Renal cortical epithelial cell (primary cell): ENCODE data around the gene SH3RF2. TPM values are rescaled to one million over a fixed set of nuclear protein-coding genes. Genes with fewer than 3 reads are reported as not detected.
A peak's percentile ranks its signal among the peaks of the same experiment; 100 is the strongest.
"Not testable (repeated sequence)": the region's sequence is repeated elsewhere in the genome, so short reads cannot be mapped to it uniquely, and the experiment has no call there.

Source experiments
- DNase-seq: peaks from one replicate; pipeline ENCODE4 v3.0.0-alpha.2; 2011; ENCODE audit warnings: low read depth
- total RNA-seq: library from RNA; depleted of rRNA; stranded (reverse); fragments of >200 nt; gene quantifications from 2 replicates; pipeline ENCODE4 v1.2.3, GENCODE V29; 2014

SH3RF2 gene
- total RNA-seq, 1 donor from 2014 or later, result 8.1 TPM

GRCh38 chr5:145949474-145949873 lies 13.1 kb downstream of the SH3RF2 start:
- DNase-seq, result no peak

- no peak for DNase-seq
Observed at GRCh38 chr5:145951071-145951470, 14.7 kb downstream of the SH3RF2 start.

GRCh38 chr5:145953202-145953601 lies 16.8 kb downstream of the SH3RF2 start:
- no peak for DNase-seq

DNA sequence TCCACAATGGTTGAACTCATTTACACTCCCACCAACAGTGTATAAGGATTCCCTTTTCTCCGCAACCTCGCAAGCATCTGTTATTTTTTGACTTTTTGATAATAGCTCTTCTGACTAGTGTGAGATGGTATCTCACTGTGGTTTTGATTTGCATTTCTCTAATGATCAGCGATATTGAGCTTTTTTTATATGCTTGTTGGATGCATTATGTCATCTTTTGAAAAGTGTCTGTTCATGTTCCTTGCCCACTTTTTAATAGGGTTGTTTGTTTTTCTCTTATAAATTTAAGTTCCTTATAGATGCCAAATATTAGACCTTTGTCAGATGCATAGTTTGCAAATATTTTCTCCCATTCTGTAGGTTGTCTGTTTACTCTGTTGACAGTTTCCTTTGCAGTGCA lies 17.8 kb downstream of the SH3RF2 start:
- DNase-seq, result not testable (repeated sequence)

GRCh38 chr5:145957388-145957787 lies 21.0 kb downstream of the SH3RF2 start:
- no peak for DNase-seq

DNA sequence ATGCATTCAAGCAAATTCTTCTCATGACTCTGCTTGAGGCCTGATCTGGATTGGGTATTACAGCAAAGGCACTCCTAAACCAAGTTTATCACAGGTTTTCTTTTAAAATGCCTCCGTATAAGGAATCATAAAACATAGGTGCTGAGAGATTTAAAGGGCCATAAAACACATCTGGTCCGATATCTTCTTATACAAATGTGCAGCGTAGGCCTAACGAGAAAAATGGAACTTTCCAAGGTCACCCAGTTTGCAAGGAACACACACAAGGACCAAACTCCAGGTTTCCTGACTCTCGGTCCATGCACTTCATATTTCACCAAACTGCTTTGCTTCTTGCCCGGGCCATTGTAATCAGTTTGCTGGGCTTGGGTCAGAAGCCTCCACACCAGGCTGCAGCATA lies 22.1 kb downstream of the SH3RF2 start:
- DNase-seq, result no peak

- no peak for DNase-seq
Observed at GRCh38 chr5:145960166-145960565, 23.8 kb downstream of the SH3RF2 start.

GRCh38 chr5:145960848-145961600 lies 24.6 kb downstream of the SH3RF2 start:
- no peak for DNase-seq

GRCh38 chr5:145962001-145962400 lies 25.6 kb downstream of the SH3RF2 start:
- DNase-seq, result no peak

GRCh38 chr5:145964008-145964407 lies 27.6 kb downstream of the SH3RF2 start:
- DNase-seq, result not testable (repeated sequence)

DNA sequence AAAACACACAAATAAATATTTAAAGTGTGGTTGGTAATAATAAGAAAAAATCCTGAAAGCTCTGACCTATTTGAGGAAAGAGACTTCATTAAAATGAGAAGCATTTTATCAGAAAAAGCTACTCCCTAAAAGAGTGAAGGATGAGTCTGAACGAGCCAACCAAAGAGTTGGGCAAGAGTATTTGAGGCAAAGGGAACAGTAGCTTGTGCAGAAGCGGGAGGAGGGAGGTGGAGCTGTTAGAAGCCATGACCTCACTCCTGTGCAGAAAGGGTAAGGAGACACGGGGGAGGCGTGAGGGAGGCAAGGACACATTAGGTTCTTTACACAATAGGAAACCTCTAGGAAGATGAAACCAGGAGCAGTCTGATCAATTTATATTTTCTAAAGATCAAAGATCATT lies 29.4 kb downstream of the SH3RF2 start:
- no peak for DNase-seq

DNA sequence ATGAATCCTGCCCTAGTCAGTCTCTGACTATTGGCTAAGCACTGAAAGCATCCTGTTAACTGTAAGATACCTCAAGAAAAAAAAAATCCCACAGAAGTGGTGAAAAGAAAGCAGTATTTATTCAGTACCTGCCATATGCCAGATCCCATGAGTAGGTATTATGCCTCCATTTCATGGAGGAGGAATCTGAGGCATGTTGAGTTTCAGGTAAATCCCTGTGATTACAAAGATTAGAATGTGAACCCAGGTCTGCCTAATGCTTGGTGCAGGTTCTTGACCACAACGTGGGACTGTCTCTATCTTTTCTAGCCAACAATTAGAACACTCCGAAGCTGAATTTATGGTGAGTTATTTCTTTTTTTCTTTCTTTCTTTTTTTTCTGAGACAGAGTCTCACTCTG lies 30.9 kb downstream of the SH3RF2 start:
- DNase-seq, result no peak

DNA sequence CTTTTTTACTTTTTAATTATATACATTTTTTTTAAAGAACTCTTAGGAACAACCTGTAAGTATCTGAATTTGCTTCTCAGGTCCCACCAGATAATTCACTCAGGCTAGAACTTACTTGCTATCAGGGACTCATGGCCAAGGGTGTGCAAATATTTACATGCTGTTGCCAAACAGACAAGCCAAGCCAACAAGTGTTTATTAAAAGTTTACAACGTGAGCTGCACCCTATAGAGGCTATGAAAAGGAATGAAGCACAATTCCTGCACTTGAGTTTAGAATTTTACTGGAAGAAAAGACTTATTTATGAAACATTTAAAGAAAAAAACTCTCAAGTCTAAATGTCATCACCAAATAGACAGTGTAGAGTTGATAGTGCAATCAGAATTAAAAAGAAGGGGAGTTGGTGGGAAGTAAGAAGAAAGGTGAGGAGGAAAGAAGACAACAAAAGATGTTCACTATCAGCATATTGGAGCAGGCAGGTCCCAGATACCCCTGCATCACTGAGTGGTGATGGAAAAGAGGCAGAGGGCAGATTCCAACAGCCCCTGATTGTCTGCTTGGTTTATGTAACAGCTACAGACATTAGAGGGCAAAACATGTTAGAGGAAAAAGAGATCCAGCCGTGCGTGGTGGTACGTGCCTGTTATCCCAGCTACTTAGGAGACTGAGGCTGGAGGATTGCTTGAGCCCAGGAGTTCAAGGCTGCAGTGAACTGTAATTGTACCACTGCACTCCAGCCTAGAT lies 32.8 kb downstream of the SH3RF2 start:
- DNase-seq, result no peak

- DNase-seq, result no peak
Observed at GRCh38 chr5:145969714-145970092, 33.3 kb downstream of the SH3RF2 start.

GRCh38 chr5:145971108-145971507 lies 34.7 kb downstream of the SH3RF2 start:
- no peak for DNase-seq

DNA sequence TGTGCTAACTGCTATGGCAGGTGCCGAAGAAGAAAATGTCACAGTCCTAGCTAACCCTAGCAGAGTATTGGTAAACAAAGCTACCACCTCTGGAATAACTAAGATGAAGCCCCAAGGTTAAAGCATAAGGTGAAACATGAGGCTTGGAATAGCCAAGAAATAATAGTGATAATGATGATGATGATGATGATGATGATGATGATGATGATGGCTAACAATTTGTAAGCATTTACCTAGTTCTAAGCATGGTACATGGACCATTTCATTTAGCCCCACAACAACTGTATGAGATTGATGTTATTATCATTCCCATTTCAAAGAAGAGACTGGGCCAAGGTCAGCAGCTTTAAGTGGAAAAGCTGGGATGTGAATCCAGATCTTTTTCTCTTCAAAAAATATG lies 35.3 kb downstream of the SH3RF2 start:
- DNase-seq, result no peak

DNA sequence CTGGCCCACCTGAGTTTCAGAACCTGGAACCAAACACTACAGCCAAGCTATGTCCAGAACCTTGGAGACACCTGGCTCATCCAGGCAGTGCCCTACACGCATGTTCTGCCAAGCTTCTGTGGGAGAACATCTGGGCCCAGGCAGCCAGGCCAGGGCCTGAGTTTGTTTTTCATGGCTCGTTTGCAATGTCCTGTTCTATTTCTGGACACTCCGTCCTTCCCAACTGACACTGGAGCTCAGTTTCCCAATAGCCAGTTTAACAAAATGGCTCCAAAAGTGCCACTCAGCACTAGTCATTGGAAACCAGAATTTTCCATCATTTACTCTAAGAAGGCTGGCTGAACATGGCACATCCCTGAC lies 38.6 kb downstream of the SH3RF2 start:
- no peak for DNase-seq

DNA sequence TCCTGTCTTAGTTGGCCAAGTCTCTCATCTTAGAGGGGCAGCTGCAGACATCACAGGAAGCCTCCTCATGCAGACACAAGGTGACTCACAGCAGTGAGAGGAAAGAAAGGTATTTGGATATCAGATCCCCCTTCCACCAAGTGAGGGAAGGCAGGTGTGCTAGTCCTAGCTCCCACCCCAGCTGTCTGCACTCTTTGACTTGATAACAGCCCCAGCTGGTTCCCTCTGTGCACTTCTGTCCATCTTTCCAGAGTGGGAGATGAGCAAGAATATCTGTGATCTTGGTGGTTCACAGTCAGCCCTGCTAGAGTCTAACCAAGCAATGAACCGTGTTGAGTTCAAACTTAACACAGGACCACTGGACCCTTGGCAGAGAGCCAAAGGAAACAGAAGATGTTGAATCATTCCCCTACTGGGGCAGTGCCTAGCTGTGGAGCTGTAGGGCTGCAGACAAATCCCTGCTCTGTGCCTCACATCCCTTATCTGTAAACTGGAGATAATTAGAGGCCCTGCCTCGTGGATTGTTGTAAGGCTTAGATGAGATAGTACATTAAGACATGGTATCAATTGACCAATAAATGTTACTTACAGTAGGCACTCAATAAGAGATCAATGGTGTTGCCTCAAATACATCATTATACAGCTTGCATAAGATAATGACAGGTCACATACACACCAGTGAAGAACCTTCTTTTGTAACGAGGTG lies 39.1 kb downstream of the SH3RF2 start:
- DNase-seq, result peak; percentile 97

DNA sequence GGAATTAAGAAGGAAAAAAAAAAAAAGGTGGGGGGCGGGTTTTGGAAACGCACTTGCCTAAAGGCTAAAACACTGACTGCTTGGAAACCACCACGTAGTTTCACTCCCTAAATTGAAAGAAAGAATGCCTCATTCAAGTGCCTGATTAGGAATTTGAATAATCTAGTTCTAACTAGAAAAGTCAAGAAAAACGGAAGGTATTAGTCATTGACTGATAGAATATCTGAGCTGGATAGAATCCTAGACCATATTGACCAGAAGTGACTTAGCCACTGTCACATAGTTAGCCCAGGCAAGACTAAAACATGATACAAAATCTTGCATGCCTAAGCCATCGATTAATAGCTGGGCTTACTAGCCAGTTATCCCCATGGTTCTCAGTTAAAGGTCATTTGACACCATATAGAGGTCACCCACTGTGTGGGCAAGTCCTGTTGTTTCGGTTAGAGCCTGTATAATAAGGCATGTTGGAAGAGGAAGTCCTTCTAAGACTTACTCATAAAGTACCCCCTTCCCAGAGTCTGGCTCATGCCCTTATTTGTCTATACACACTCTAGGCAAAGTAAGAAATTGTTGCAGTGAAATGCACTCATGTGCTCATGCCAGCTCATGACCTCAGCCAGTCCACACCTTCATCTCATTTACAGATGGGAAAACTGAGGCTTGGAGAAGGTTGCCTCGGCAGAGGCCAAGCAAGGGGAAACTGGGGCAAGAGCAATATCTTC lies 40.2 kb downstream of the SH3RF2 start:
- DNase-seq, result peak; percentile 92

GRCh38 chr5:145978171-145978570 lies 41.8 kb downstream of the SH3RF2 start:
- DNase-seq, result no peak

GRCh38 chr5:145978708-145979107 lies 42.3 kb downstream of the SH3RF2 start:
- peak; percentile 21 for DNase-seq
